ENCODE measurements around the gene ALG2. TPM values are rescaled to one million over a fixed set of nuclear protein-coding genes. Genes with fewer than 3 reads are reported as not detected.

ALG2 gene
- polyA plus RNA-seq, 3 donors, result 15.9 to 25.5 (median 23.6) TPM

GRCh38 chr9:99180662-99181061, 41.1 kb downstream of the ALG2 start:
- Histone ChIP-seq H3K4me1 (ENCODE audit: control insufficient read depth in 1 of 2, insufficient read depth in 2 of 2, low read length in 2 of 2) (peaks cover 12 to 14% of the 10 kb centered on the region in 2 donors), H3K36me3 (replicated peaks in 1 of 2; ENCODE audit: control insufficient read depth in 1 of 2, insufficient read depth in 2 of 2, low read length in 2 of 2) (no peaks in the 10 kb centered on the region), H3K9ac (ENCODE audit: insufficient read depth, low read length, poor library complexity, severe bottlenecking) (no peak overlapping the region), H2AFZ (ENCODE audit: insufficient read depth, low read depth, low read length, poor library complexity, severe bottlenecking) (no peak overlapping the region), H3K4me3 (replicated peaks in 1 of 3; ENCODE audit: low read depth in 2 of 3, low read length in 3 of 3) (no peak overlapping the region), H3K27me3 (ENCODE audit: control insufficient read depth in 2 of 2, insufficient read depth in 2 of 2, low read length in 2 of 2) (no peaks in the 10 kb centered on the region), H3K9me3 (replicated peaks in 1 of 2; ENCODE audit: control insufficient read depth in 1 of 2, insufficient read depth in 1 of 2, low read length in 2 of 2) (no peaks in the 10 kb centered on the region), H4K20me1 (ENCODE audit: insufficient read depth, low read length) (no peaks in the 10 kb centered on the region), H3K4me2 (replicated peaks; ENCODE audit: extremely low read depth, low read length, poor library complexity, severe bottlenecking) (no peak overlapping the region), H3K79me2 (ENCODE audit: insufficient read depth, low read length) (no peaks in the 10 kb centered on the region), H3K27ac (ENCODE audit: low read depth in 1 of 2, low read length in 2 of 2) (no peak overlapping the region)
- Mint-ChIP-seq H3K27ac (peak overlapping the region in 2 of 7 donors; percentile 18 to 82), H3K9me3 (no peaks in the 10 kb centered on the region), H3K27me3 (ENCODE audit: low read depth in 3 of 3) (no peaks in the 10 kb centered on the region), H3K4me1 (peaks cover 16% of the 10 kb centered on the region), H3K36me3 (no peaks in the 10 kb centered on the region), H3K4me3 (no peak overlapping the region)
- WGBS (ENCODE audit: insufficient coverage), result 79% methylated on average over 4 of the region's 9 CpGs
- intact Hi-C loops (cut with micrococcal nuclease), result loop anchor here (5.0 to 10.0 kb wide), 3 partner anchors 824 to 1144 kb away; no protein-coding TSS in a partner anchor
- TF ChIP-seq CTCF (IDR thresholded peaks at IDR 0.05), result no peak
- no peak for DNase-seq

GRCh38 chr9:99180199-99180598, 41.5 kb downstream of the ALG2 start:
- TF ChIP-seq CTCF (IDR thresholded peaks at IDR 0.05), result no peak
- Histone ChIP-seq H3K4me2 (replicated peaks; ENCODE audit: extremely low read depth, low read length, poor library complexity, severe bottlenecking) (no peak overlapping the region), H3K27ac (ENCODE audit: low read depth in 1 of 2, low read length in 2 of 2) (no peak overlapping the region), H3K27me3 (ENCODE audit: control insufficient read depth in 2 of 2, insufficient read depth in 2 of 2, low read length in 2 of 2) (no peaks in the 10 kb centered on the region), H2AFZ (ENCODE audit: insufficient read depth, low read depth, low read length, poor library complexity, severe bottlenecking) (no peak overlapping the region), H3K9me3 (replicated peaks in 1 of 2; ENCODE audit: control insufficient read depth in 1 of 2, insufficient read depth in 1 of 2, low read length in 2 of 2) (no peaks in the 10 kb centered on the region), H3K4me3 (replicated peaks in 1 of 3; ENCODE audit: low read depth in 2 of 3, low read length in 3 of 3) (no peak overlapping the region), H3K79me2 (ENCODE audit: insufficient read depth, low read length) (no peaks in the 10 kb centered on the region), H4K20me1 (ENCODE audit: insufficient read depth, low read length) (no peaks in the 10 kb centered on the region), H3K9ac (ENCODE audit: insufficient read depth, low read length, poor library complexity, severe bottlenecking) (no peak overlapping the region), H3K36me3 (replicated peaks in 1 of 2; ENCODE audit: control insufficient read depth in 1 of 2, insufficient read depth in 2 of 2, low read length in 2 of 2) (no peaks in the 10 kb centered on the region), H3K4me1 (ENCODE audit: control insufficient read depth in 1 of 2, insufficient read depth in 2 of 2, low read length in 2 of 2) (peaks cover 12 to 14% of the 10 kb centered on the region in 2 donors)
- Mint-ChIP-seq H3K27ac (peak overlapping the region in 2 of 7 donors; percentile 18 to 33), H3K4me1 (peaks cover 16% of the 10 kb centered on the region), H3K4me3 (no peak overlapping the region), H3K36me3 (no peaks in the 10 kb centered on the region), H3K9me3 (no peaks in the 10 kb centered on the region), H3K27me3 (ENCODE audit: low read depth in 3 of 3) (no peaks in the 10 kb centered on the region)
- WGBS (ENCODE audit: insufficient coverage), result no CpG with 5 or more reads among the region's 1 CpG
- intact Hi-C loops (cut with micrococcal nuclease), result loop anchor here (5.0 to 10.0 kb wide), 3 partner anchors 825 to 1145 kb away; no protein-coding TSS in a partner anchor
- DNase-seq, result no peak
